K562 (cell line): Measurements from ENCODE around the gene LHPP. TPM values are rescaled to one million over a fixed set of nuclear protein-coding genes. Genes with fewer than 3 reads are reported as not detected.
A peak's percentile ranks its signal among the peaks of the same experiment; 100 is the strongest.

Experiments used
- ATAC-seq: fragments of 200-7000 bp; cut with Tn5 transposase; 3 replicates; pipeline ENCODE4 v1.9.1; 2020; ENCODE audit warnings: moderate library complexity
- BruUV-seq: library from RNA; stranded (reverse); fragments of 400-500 nt; replicated peaks from 2 replicates; lab custom pipeline; 2021; lab: Mats Ljungman, UMichigan
- CTCF ChIA-PET: fragments of 300-600 bp; formaldehyde crosslinking; extraction: SDS; loops from one replicate; lab custom pipeline; 2021; ENCODE audit warnings: low intra/inter-chr PET ratio; lab: Yijun Ruan, JAX
- POLR2A ChIA-PET: fragments of 300-600, 350-650 bp; sonication (Branson Sonifier 250); formaldehyde crosslinking; extraction: SDS; loops from one replicate; lab custom pipeline; 2021; ENCODE audit warnings: antibody characterized with exemption, inconsistent platforms; lab: Yijun Ruan, JAX
- DNase-seq, 4 experiments: peaks; one replicate each; pipeline versions ENCODE4 v3.0.0 to v3.0.0-alpha.2; 2011 to 2018; ENCODE audit warnings: low spot score in 3 of 4, mixed read lengths in 3 of 4; ENCODE audit errors: extremely low read depth in 1 of 4
- FAIRE-seq: peaks from 2 replicates; lab custom pipeline; 2011; peaks lifted over from hg19 to GRCh38; lab: Jason Lieb, UNC
- H2AFZ ChIP-seq: 2 replicates; pipeline ENCODE4 v1.6.0; 2011; ENCODE audit warnings: low read depth, low read length, control low read depth, inconsistent platforms
- H3K27ac ChIP-seq: fragments of 200-600 bp; 3 replicates; pipeline ENCODE4 v1.8.0; 2011; ENCODE audit warnings: low read depth, mild to moderate bottlenecking, control low read depth, inconsistent platforms, low read length, moderate library complexity, mixed read lengths; ENCODE audit errors: extremely low read depth
- H3K27me3 ChIP-seq, 2 experiments: fragments of 300-600 bp in 1 of 2; 2 replicates in 1 of 2; 3 replicates in 1 of 2; pipeline versions ENCODE4 v1.6.0 to v1.8.0; 2011; ENCODE audit warnings: inconsistent platforms in 2 of 2, low read length in 2 of 2, mild to moderate bottlenecking in 1 of 2, mixed read lengths in 1 of 2, moderate library complexity in 1 of 2; ENCODE audit not compliant: control insufficient read depth in 2 of 2, insufficient read depth in 2 of 2
- H3K36me3 ChIP-seq: fragments of 300-600 bp; 3 replicates; pipeline ENCODE4 v1.8.0; 2011; ENCODE audit warnings: mild to moderate bottlenecking, low read length, inconsistent platforms; ENCODE audit not compliant: control insufficient read depth, insufficient read depth
- H3K4me1 ChIP-seq, 2 experiments: fragments of 200-600 bp in 1 of 2; replicated peaks in 1 of 2; 2 replicates in 1 of 2; 3 replicates in 1 of 2; pipeline versions ENCODE4 v1.5.1 to v1.8.0; 2011; ENCODE audit warnings: inconsistent platforms in 2 of 2, low read length in 2 of 2, mild to moderate bottlenecking in 1 of 2, mixed read lengths in 1 of 2, moderate library complexity in 1 of 2; ENCODE audit not compliant: control insufficient read depth in 2 of 2, insufficient read depth in 2 of 2
- H3K4me2 ChIP-seq: 2 replicates; pipeline ENCODE4 v1.6.1; 2011; ENCODE audit warnings: low read length, control low read depth, inconsistent platforms, mixed read lengths; ENCODE audit not compliant: insufficient read depth
- H3K4me3 ChIP-seq: fragments of 200-600 bp; sonication (generic), shearing (Covaris generic); 2 replicates; pipeline ENCODE4 v1.5.1; 2016; ENCODE audit warnings: control low read depth, inconsistent platforms
- H3K79me2 ChIP-seq: fragments of 200-600 bp; 3 replicates; pipeline ENCODE4 v1.8.0; 2011; ENCODE audit warnings: low read length, inconsistent platforms; ENCODE audit not compliant: control insufficient read depth, insufficient read depth
- H3K9ac ChIP-seq, 2 experiments: 2 replicates each; pipeline versions ENCODE4 v1.6.0 to v1.6.1; 2011; ENCODE audit warnings: low read depth in 2 of 2, low read length in 2 of 2, control low read depth in 1 of 2, inconsistent platforms in 1 of 2, mild to moderate bottlenecking in 1 of 2, mixed read lengths in 1 of 2; ENCODE audit not compliant: insufficient read depth in 1 of 2
- H3K9me1 ChIP-seq: one replicate; pipeline ENCODE4 v1.6.0; 2011; ENCODE audit warnings: inconsistent platforms, mild to moderate bottlenecking, low read length, moderate library complexity; ENCODE audit not compliant: control insufficient read depth, insufficient read depth
- H3K9me3 ChIP-seq: replicated peaks from 2 replicates; pipeline ENCODE4 v1.5.1; 2011; ENCODE audit warnings: low read depth, low read length, inconsistent platforms; ENCODE audit not compliant: control insufficient read depth, insufficient read depth
- H4K20me1 ChIP-seq: replicated peaks from 2 replicates; pipeline ENCODE4 v1.6.1; 2011; ENCODE audit warnings: low read length, inconsistent platforms, mixed read lengths; ENCODE audit not compliant: control insufficient read depth, insufficient read depth
- ATF6 ChIP-seq: sonication (generic); formaldehyde crosslinking; IDR thresholded peaks from 2 replicates; pipeline ENCODE4 v1.4.0; 2020; ENCODE audit warnings: mild to moderate bottlenecking, missing genetic modification reagents
- KDM5B ChIP-seq: fragments of 200-600 bp; sonication (generic); IDR thresholded peaks from 2 replicates; pipeline ENCODE4 v1.6.1; 2012; ENCODE audit warnings: low read depth, mild to moderate bottlenecking, moderate library complexity, low read length, control low read depth, inconsistent platforms; ENCODE audit not compliant: insufficient replicate concordance
- SUPT5H ChIP-seq: fragments of 450-650 bp; IDR thresholded peaks from 2 replicates; pipeline ENCODE4 v1.6.1; 2016
- ZFP1 ChIP-seq: fragments of 450-650 bp; formaldehyde crosslinking; IDR thresholded peaks from 2 replicates; pipeline ENCODE4 v1.4.0; 2020; ENCODE audit warnings: mild to moderate bottlenecking, mixed read lengths
- ZNF146 ChIP-seq: IDR thresholded peaks from one replicate; pipeline ENCODE4 v1.6.1; 2018; ENCODE audit warnings: missing compliant biosample characterization; ENCODE audit not compliant: unreplicated experiment
- ZNF311 ChIP-seq: fragments of 250-450 bp; sonication (Bioruptor Pico); IDR thresholded peaks from 2 replicates; pipeline ENCODE4 v1.4.0; 2020; ENCODE audit warnings: mild to moderate bottlenecking, moderate library complexity
- WGBS: fragments of 100-300 bp; shearing (Covaris generic); methylation state at CpG from one replicate; pipeline ENCODE4 v1.1.6; 2016; ENCODE audit warnings: low coverage, mixed read lengths; ENCODE audit not compliant: insufficient coverage; ENCODE audit errors: missing lambda C conversion rate; 5-methylcytosine and 5-hydroxymethylcytosine counted together
- in situ Hi-C: fragments of 300-500 bp; cut with MboI; formaldehyde crosslinking; loops from 4 replicates; pipeline ENCODE4 v1.15.0; 2018; ENCODE audit warnings: inconsistent platforms, mixed read lengths
- intact Hi-C: fragments of 100-400 bp; cut with micrococcal nuclease; formaldehyde crosslinking; loops from 2 replicates; pipeline ENCODE4 v1.14.2; 2022
- polyA plus RNA-seq, 8 experiments: library from polyadenylated mRNA; depleted of rRNA in 4 of 8; stranded (reverse) in 5 of 8; unstranded in 3 of 8; fragments of >200 nt; fragmentation: Nextera tagmentation in 2 of 8; fragmentation: Illumina TruSeq in 1 of 8; extraction: Ambion mirVana in 2 of 8; extraction: Trizol in 1 of 8; gene quantifications; 2 replicates each; pipeline versions ENCODE4 v1.2.1 to v1.2.3, GENCODE V29; 2011 to 2014; ENCODE audit warnings: inconsistent platforms in 1 of 8, missing spikeins in 1 of 8
- total RNA-seq, 7 experiments: library from RNA; depleted of rRNA in 6 of 7; stranded (reverse); fragments of >200 nt in 6 of 7; fragmentation: Illumina TruSeq in 2 of 7; extraction: Trizol in 2 of 7; gene quantifications; 2 replicates each; pipeline versions ENCODE4 v1.2.1 to v1.2.3, GENCODE V29; 2011 to 2021; ENCODE audit warnings: low replicate concordance in 1 of 7

The LHPP gene
- total and polyA plus RNA-seq, 9 of the 15 experiments (the other 6 are each of a cell fraction or from before 2014, with no cell fraction given), result 0.34 to 7.4 (median 3.0) TPM

DNA sequence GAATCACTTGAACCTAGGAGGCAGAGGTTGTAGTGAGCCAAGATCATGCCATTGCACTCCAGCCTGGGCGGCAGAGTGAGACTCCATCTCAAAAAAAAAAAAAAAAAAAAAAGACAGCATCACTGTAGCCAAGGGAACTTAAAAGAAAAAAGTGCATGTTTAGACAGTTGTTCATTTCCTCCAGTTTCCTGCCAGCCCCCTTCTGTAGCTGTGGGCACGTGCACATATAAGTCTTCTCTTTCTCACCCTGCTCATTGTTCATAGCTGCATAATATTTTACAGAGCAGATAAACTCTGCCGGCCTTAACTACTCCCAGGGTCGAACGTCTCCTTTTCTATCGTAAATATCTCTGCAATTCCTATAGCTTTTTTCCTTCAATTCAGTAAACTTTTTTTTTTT is 132.6 kb downstream of the LHPP start:
- H3K27me3 ChIP-seq, result peaks cover 0 to 13% of the 10 kb centered on the region in 2 experiments; a peak in 3 of 5 replicates
- in situ Hi-C loops (no loop called here), intact Hi-C loops (no loop called here)
- DNase-seq, result no peak
- peaks cover 12 to 42% of the 10 kb centered on the region in 2 experiments for H3K4me1 ChIP-seq
- no peaks in the 10 kb centered on the region for H3K79me2 ChIP-seq
- no peak overlapping the region for H2AFZ ChIP-seq
- H3K9me1 ChIP-seq, result peaks cover 5% of the 10 kb centered on the region
- no peaks in the 10 kb centered on the region for H3K9me3 ChIP-seq
- 10% methylated on average over 5 of the region's 6 CpGs for WGBS
- H3K36me3 ChIP-seq, result no peaks in the 10 kb centered on the region
- H3K4me3 ChIP-seq, result no peak overlapping the region
- no peak overlapping the region for H3K9ac ChIP-seq
- ChIA-PET POLR2A (no interaction called here), CTCF (no interaction called here)
- no peak overlapping the region for H3K4me2 ChIP-seq
- BruUV-seq, result no TSS peak
- H4K20me1 ChIP-seq, result peaks cover 13% of the 10 kb centered on the region
- no peak overlapping the region for H3K27ac ChIP-seq
- no peak for TF ChIP-seq ZNF311 (CRISPR knock-in tag)
- TF ChIP-seq SUPT5H, result no peak
- TF ChIP-seq ZNF146, result peak; percentile 13
- no peak for TF ChIP-seq ZFP1 (CRISPR knock-in tag)
- no peak for TF ChIP-seq KDM5B
- TF ChIP-seq ATF6, result no peak
- TF ChIP-seq, all 486 proteins: peak for 1
- FAIRE-seq (no peak), ATAC-seq (no peak)
